DOHH2 (cell line): Measurements from ENCODE around the gene PGBD4.

Source experiments
- H3F3A ChIP-seq: fragments of 200-600 bp; sonication (generic), shearing (Covaris generic); 2 replicates; pipeline ENCODE4 v1.6.0; 2016; ENCODE audit warnings: antibody characterized with exemption, mild to moderate bottlenecking; ENCODE audit not compliant: control insufficient read depth, insufficient read depth
- H3K27ac ChIP-seq: fragments of 200-600 bp; sonication (generic); 2 replicates; pipeline ENCODE4 v1.5.1; 2014; ENCODE audit warnings: low read depth, mild to moderate bottlenecking, low read length, moderate library complexity
- H3K27me3 ChIP-seq: fragments of 200-600 bp; sonication (generic); 2 replicates; pipeline ENCODE4 v1.6.1; 2014; ENCODE audit warnings: mild to moderate bottlenecking, low read length, mixed read lengths; ENCODE audit not compliant: control insufficient read depth
- H3K36me3 ChIP-seq: fragments of 200-600 bp; sonication (generic); 2 replicates; pipeline ENCODE4 v1.6.1; 2014; ENCODE audit warnings: mild to moderate bottlenecking, low read length, moderate library complexity, mixed read lengths; ENCODE audit not compliant: control insufficient read depth
- H3K4me1 ChIP-seq: fragments of 200-600 bp; sonication (generic); 2 replicates; pipeline ENCODE4 v1.6.1; 2014; ENCODE audit warnings: mild to moderate bottlenecking, low read length, mixed read lengths; ENCODE audit not compliant: control insufficient read depth
- H3K4me2 ChIP-seq: fragments of 200-600 bp; sonication (generic); 2 replicates; pipeline ENCODE4 v1.6.0; 2014; ENCODE audit warnings: mild to moderate bottlenecking, low read length, moderate library complexity
- H3K4me3 ChIP-seq: fragments of 200-600 bp; sonication (generic); 2 replicates; pipeline ENCODE4 v1.5.1; 2014; ENCODE audit warnings: mild to moderate bottlenecking, low read length, mixed read lengths
- H3K79me2 ChIP-seq: fragments of 200-600 bp; sonication (generic); 2 replicates; pipeline ENCODE4 v1.6.1; 2014; ENCODE audit warnings: mild to moderate bottlenecking, low read length, mixed read lengths; ENCODE audit not compliant: control insufficient read depth
- H3K9me2 ChIP-seq: fragments of 200-600 bp; sonication (generic); replicated peaks from 2 replicates; pipeline ENCODE4 v1.6.1; 2014; ENCODE audit warnings: mild to moderate bottlenecking, low read length, mixed read lengths; ENCODE audit not compliant: control insufficient read depth
- H3K9me3 ChIP-seq: fragments of 200-600 bp; sonication (generic); 2 replicates; pipeline ENCODE4 v1.6.1; 2014; ENCODE audit warnings: antibody characterized with exemption, low read length, mixed read lengths; ENCODE audit not compliant: control insufficient read depth, insufficient read depth
- H4K20me1 ChIP-seq: fragments of 200-600 bp; sonication (generic); 2 replicates; pipeline ENCODE4 v1.6.0; 2014; ENCODE audit warnings: low read depth, mild to moderate bottlenecking, antibody characterized with exemption, low read length, moderate library complexity; ENCODE audit not compliant: control insufficient read depth, insufficient read depth
- CTCF ChIP-seq: fragments of 200-600 bp; sonication (generic); IDR thresholded peaks from one replicate; pipeline ENCODE4 v1.5.1; 2014; ENCODE audit warnings: antibody characterized with exemption, mild to moderate bottlenecking, low read depth, low read length; ENCODE audit not compliant: poor library complexity, severe bottlenecking
- EZH2phosphoT487 ChIP-seq: fragments of 200-600 bp; sonication (generic); IDR thresholded peaks from 2 replicates; pipeline ENCODE4 v1.6.1; 2017; ENCODE audit warnings: borderline replicate concordance, mild to moderate bottlenecking, antibody characterized with exemption, low read length, moderate library complexity, mixed read lengths

PGBD4 gene

GRCh38 chr15:34111488-34111887, 9.6 kb downstream of the PGBD4 start:
- Histone ChIP-seq H3K4me3 (no peak overlapping the region), H3F3A (no peaks in the 10 kb centered on the region), H3K27ac (no peak overlapping the region), H3K4me2 (no peak overlapping the region), H3K9me2 (no peaks in the 10 kb centered on the region), H3K9me3 (no peaks in the 10 kb centered on the region), H3K36me3 (no peaks in the 10 kb centered on the region), H4K20me1 (no peaks in the 10 kb centered on the region), H3K79me2 (no peaks in the 10 kb centered on the region), H3K4me1 (peaks cover 6% of the 10 kb centered on the region), H3K27me3 (no peaks in the 10 kb centered on the region)
- TF ChIP-seq EZH2phosphoT487 (no peak), CTCF (no peak)

GRCh38 chr15:34114215-34114614, 12.3 kb downstream of the PGBD4 start:
- TF ChIP-seq EZH2phosphoT487 (no peak), CTCF (no peak)
- H4K20me1 ChIP-seq: no peaks in the 10 kb centered on the region
- H3K9me3 ChIP-seq: no peaks in the 10 kb centered on the region
- H3K4me1 ChIP-seq: peaks cover 6% of the 10 kb centered on the region
- no peak overlapping the region for H3K4me3 ChIP-seq
- H3K79me2 ChIP-seq: no peaks in the 10 kb centered on the region
- no peak overlapping the region for H3K27ac ChIP-seq
- no peak overlapping the region for H3K4me2 ChIP-seq
- H3F3A ChIP-seq: no peaks in the 10 kb centered on the region
- no peaks in the 10 kb centered on the region for H3K9me2 ChIP-seq
- no peaks in the 10 kb centered on the region for H3K27me3 ChIP-seq
- H3K36me3 ChIP-seq: no peaks in the 10 kb centered on the region

GRCh38 chr15:34114739-34115138, 12.9 kb downstream of the PGBD4 start:
- no peaks in the 10 kb centered on the region for H3F3A ChIP-seq
- no peaks in the 10 kb centered on the region for H3K27me3 ChIP-seq
- H3K4me2 ChIP-seq: no peak overlapping the region
- H3K9me3 ChIP-seq: no peaks in the 10 kb centered on the region
- no peaks in the 10 kb centered on the region for H3K79me2 ChIP-seq
- H3K27ac ChIP-seq: no peak overlapping the region
- H3K9me2 ChIP-seq: no peaks in the 10 kb centered on the region
- no peak overlapping the region for H3K4me3 ChIP-seq
- H3K36me3 ChIP-seq: no peaks in the 10 kb centered on the region
- no peak for TF ChIP-seq CTCF
- no peak for TF ChIP-seq EZH2phosphoT487
- H3K4me1 ChIP-seq: peaks cover 6% of the 10 kb centered on the region
- no peaks in the 10 kb centered on the region for H4K20me1 ChIP-seq

- Histone ChIP-seq H3K4me1 (no peaks in the 10 kb centered on the region), H3K36me3 (no peaks in the 10 kb centered on the region), H3K79me2 (no peaks in the 10 kb centered on the region), H3K4me3 (no peak overlapping the region), H4K20me1 (no peaks in the 10 kb centered on the region), H3K9me2 (no peaks in the 10 kb centered on the region), H3K27ac (no peak overlapping the region), H3K4me2 (no peak overlapping the region), H3K9me3 (no peaks in the 10 kb centered on the region), H3F3A (no peaks in the 10 kb centered on the region), H3K27me3 (no peaks in the 10 kb centered on the region)
- no peak for TF ChIP-seq EZH2phosphoT487
- no peak for TF ChIP-seq CTCF
Measured at GRCh38 chr15:34116620-34117019, 14.7 kb downstream of the PGBD4 start.
